ENCODE data around the gene COPG2.
A peak's percentile ranks its signal among the peaks of the same experiment; 100 is the strongest.

The COPG2 gene

GRCh38 chr7:130461272-130461671, 207.3 kb downstream of the COPG2 start:
- no peak for TF ChIP-seq CTCF (IDR thresholded peaks at IDR 0.05; ENCODE audit: extremely low read depth, missing control alignments)
- no peak for DNase-seq (ENCODE audit: low spot score)

DNA sequence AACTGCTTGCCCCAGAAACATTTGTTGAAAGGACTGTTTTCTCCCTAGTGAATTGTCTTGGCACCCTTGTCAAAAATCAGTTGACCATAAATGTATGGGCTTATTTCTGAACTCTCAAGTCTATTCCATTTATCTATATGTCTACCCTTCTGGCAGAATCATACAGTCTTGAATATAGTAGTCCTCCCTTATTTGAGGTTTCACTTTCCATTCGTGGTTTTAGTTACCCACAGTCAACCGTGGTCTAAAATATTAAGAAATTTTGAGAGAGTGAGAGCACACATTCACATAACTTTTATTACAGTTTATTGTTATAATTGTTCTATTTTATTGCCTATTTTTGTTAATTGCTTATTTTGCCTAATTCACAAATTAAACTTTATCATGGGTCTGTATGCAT, 210.3 kb downstream of the COPG2 start:
- peak; percentile 27 for DNase-seq (ENCODE audit: low spot score)
- TF ChIP-seq CTCF (IDR thresholded peaks at IDR 0.05; ENCODE audit: extremely low read depth, missing control alignments), result no peak

Data from GM20000 (cell line).